ENCODE results near the gene SNAPC1.

SNAPC1 gene

GRCh38 chr14:61780125-61780524, 17.9 kb downstream of the SNAPC1 start:
- Histone ChIP-seq H3K36me3 (peaks cover 77% of the 10 kb centered on the region), H3K27me3 (no peaks in the 10 kb centered on the region), H3K9me3 (no peaks in the 10 kb centered on the region), H3K4me3 (ENCODE audit: low read depth, low read length) (no peak overlapping the region), H3K4me1 (no peaks in the 10 kb centered on the region)
- no peak for DNase-seq
- TF ChIP-seq CTCF (IDR thresholded peaks at IDR 0.05; ENCODE audit: low read depth, low read length): no peak

GRCh38 chr14:61797309-61797708, 35.1 kb downstream of the SNAPC1 start:
- Histone ChIP-seq H3K4me3 (ENCODE audit: low read depth, low read length) (no peak overlapping the region), H3K27me3 (no peaks in the 10 kb centered on the region), H3K36me3 (no peaks in the 10 kb centered on the region), H3K9me3 (no peaks in the 10 kb centered on the region), H3K4me1 (no peaks in the 10 kb centered on the region)
- no peak for DNase-seq
- TF ChIP-seq CTCF (IDR thresholded peaks at IDR 0.05; ENCODE audit: low read depth, low read length): no peak

- no peak for DNase-seq
- H3K9me3 ChIP-seq: no peaks in the 10 kb centered on the region
- no peak for TF ChIP-seq CTCF (IDR thresholded peaks at IDR 0.05; ENCODE audit: low read depth, low read length)
- H3K27me3 ChIP-seq: no peaks in the 10 kb centered on the region
- no peaks in the 10 kb centered on the region for H3K4me1 ChIP-seq
- H3K4me3 ChIP-seq (ENCODE audit: low read depth, low read length): no peak overlapping the region
- H3K36me3 ChIP-seq: no peaks in the 10 kb centered on the region
Measured at GRCh38 chr14:61802010-61802568, 39.9 kb downstream of the SNAPC1 start.

- H3K9me3 ChIP-seq: no peaks in the 10 kb centered on the region
- no peak for DNase-seq
- H3K4me1 ChIP-seq: no peaks in the 10 kb centered on the region
- no peaks in the 10 kb centered on the region for H3K36me3 ChIP-seq
- no peaks in the 10 kb centered on the region for H3K27me3 ChIP-seq
- TF ChIP-seq CTCF (IDR thresholded peaks at IDR 0.05; ENCODE audit: low read depth, low read length): no peak
- H3K4me3 ChIP-seq (ENCODE audit: low read depth, low read length): no peak overlapping the region
Measured at GRCh38 chr14:61803755-61804154, 41.5 kb downstream of the SNAPC1 start.

- no peak for DNase-seq
- TF ChIP-seq CTCF (IDR thresholded peaks at IDR 0.05; ENCODE audit: low read depth, low read length): no peak
- Histone ChIP-seq H3K4me1 (no peaks in the 10 kb centered on the region), H3K27me3 (no peaks in the 10 kb centered on the region), H3K36me3 (no peaks in the 10 kb centered on the region), H3K9me3 (no peaks in the 10 kb centered on the region), H3K4me3 (ENCODE audit: low read depth, low read length) (no peak overlapping the region)
Measured at GRCh38 chr14:61805451-61805850, 43.2 kb downstream of the SNAPC1 start.

GRCh38 chr14:61811882-61812346, 49.7 kb downstream of the SNAPC1 start:
- DNase-seq: no peak
- Histone ChIP-seq H3K27me3 (peaks cover 22% of the 10 kb centered on the region), H3K9me3 (no peaks in the 10 kb centered on the region), H3K4me1 (no peaks in the 10 kb centered on the region), H3K4me3 (ENCODE audit: low read depth, low read length) (peak overlapping the region; percentile 29; the same call in 1 of the 2 replicates), H3K36me3 (no peaks in the 10 kb centered on the region)
- no peak for TF ChIP-seq CTCF (IDR thresholded peaks at IDR 0.05; ENCODE audit: low read depth, low read length)

All from BE2C (cell line).